GM23248 (cell line): Measurements from ENCODE around the gene PTPRU. TPM values are rescaled to one million over a fixed set of nuclear protein-coding genes. Genes with fewer than 3 reads are reported as not detected.

Source experiments
- DNase-seq: peaks from one replicate; pipeline ENCODE4 v3.0.0-alpha.2; 2015
- H2AFZ ChIP-seq: fragments of 200-600 bp; sonication (generic); 2 replicates; pipeline ENCODE4 v1.6.1; 2016; ENCODE audit warnings: antibody characterized with exemption
- H3F3A ChIP-seq: fragments of 200-600 bp; sonication (generic); 2 replicates; pipeline ENCODE4 v1.6.1; 2016; ENCODE audit warnings: mild to moderate bottlenecking, antibody characterized with exemption, mixed run types; ENCODE audit not compliant: insufficient read depth
- H3K27ac ChIP-seq: fragments of 200-600 bp; sonication (generic); 2 replicates; pipeline ENCODE4 v1.5.1; 2016; ENCODE audit warnings: mild to moderate bottlenecking
- H3K27me3 ChIP-seq: fragments of 200-600 bp; sonication (generic); replicated peaks from 2 replicates; pipeline ENCODE4 v1.6.1; 2016; ENCODE audit warnings: mild to moderate bottlenecking; ENCODE audit not compliant: insufficient read depth
- H3K36me3 ChIP-seq: fragments of 200-600 bp; sonication (generic); 2 replicates; pipeline ENCODE4 v1.6.1; 2016; ENCODE audit warnings: low read depth, mild to moderate bottlenecking
- H3K4me1 ChIP-seq: fragments of 200-600 bp; sonication (generic); 2 replicates; pipeline ENCODE4 v1.6.1; 2016; ENCODE audit warnings: mild to moderate bottlenecking; ENCODE audit not compliant: insufficient read depth
- H3K4me2 ChIP-seq: fragments of 200-600 bp; sonication (generic); one replicate; pipeline ENCODE4 v1.6.1; 2016; ENCODE audit warnings: mild to moderate bottlenecking; ENCODE audit not compliant: unreplicated experiment
- H3K4me3 ChIP-seq: fragments of 200-600 bp; sonication (generic); 2 replicates; pipeline ENCODE4 v1.5.1; 2016; ENCODE audit warnings: mild to moderate bottlenecking
- H3K79me2 ChIP-seq: fragments of 200-600 bp; sonication (generic); 2 replicates; pipeline ENCODE4 v1.6.1; 2016; ENCODE audit warnings: mild to moderate bottlenecking; ENCODE audit not compliant: insufficient read depth
- H3K9ac ChIP-seq: fragments of 200-600 bp; sonication (generic); 2 replicates; pipeline ENCODE4 v1.6.1; 2016; ENCODE audit warnings: mild to moderate bottlenecking
- H3K9me2 ChIP-seq: fragments of 200-600 bp; sonication (generic); 2 replicates; pipeline ENCODE4 v1.6.1; 2016; ENCODE audit warnings: mixed run types, mild to moderate bottlenecking, moderate library complexity; ENCODE audit not compliant: insufficient read depth
- H3K9me3 ChIP-seq: fragments of 200-600 bp; sonication (generic); one replicate; pipeline ENCODE4 v1.6.1; 2017; ENCODE audit warnings: low read depth
- H4K20me1 ChIP-seq: fragments of 200-600 bp; sonication (generic); 2 replicates; pipeline ENCODE4 v1.6.0; 2016; ENCODE audit not compliant: insufficient read depth
- EZH2 ChIP-seq: fragments of 200-600 bp; sonication (generic); IDR thresholded peaks from 2 replicates; pipeline ENCODE4 v1.6.1; 2018; ENCODE audit warnings: antibody characterized with exemption, mild to moderate bottlenecking; ENCODE audit not compliant: insufficient read depth, poor library complexity, severe bottlenecking
- EZH2phosphoT487 ChIP-seq: fragments of 200-600 bp; sonication (generic); IDR thresholded peaks from 2 replicates; pipeline ENCODE4 v1.6.1; 2018; ENCODE audit warnings: antibody characterized with exemption, moderate library complexity, mild to moderate bottlenecking, low read depth; ENCODE audit not compliant: insufficient read depth
- WGBS, 2 experiments: methylation state at CpG; one replicate each; pipeline ENCODE4 v1.1.6; 2015 to 2017; ENCODE audit warnings: low lambda C conversion rate in 2 of 2, low coverage in 1 of 2; ENCODE audit errors: missing lambda C conversion rate in 2 of 2; 5-methylcytosine and 5-hydroxymethylcytosine counted together
- in situ Hi-C: fragments of 300-500 bp; cut with MboI; formaldehyde crosslinking; loops from 2 replicates; pipeline ENCODE4 v1.15.0; 2020
- polyA plus RNA-seq: library from polyadenylated mRNA; unstranded; fragments of >200 nt; fragmentation: Nextera tagmentation; extraction: Ambion mirVana; gene quantifications from 2 replicates; pipeline ENCODE4 v1.2.1, GENCODE V29; 2016
- total RNA-seq: library from RNA; depleted of rRNA; stranded (reverse); fragments of >200 nt; shearing (Covaris generic); gene quantifications from 2 replicates; pipeline ENCODE4 v1.2.3, GENCODE V29; 2014

Gene PTPRU
- total and polyA plus RNA-seq, 2 experiments from 2014 or later, result 6.2 to 16.8 TPM

- Histone ChIP-seq H3K9ac (no peak overlapping the region), H3K27me3 (no peaks in the 10 kb centered on the region), H3K4me3 (no peak overlapping the region), H3K4me1 (no peaks in the 10 kb centered on the region), H4K20me1 (no peaks in the 10 kb centered on the region), H2AFZ (no peak overlapping the region), H3K9me2 (no peaks in the 10 kb centered on the region), H3K9me3 (no peaks in the 10 kb centered on the region), H3K36me3 (no peaks in the 10 kb centered on the region), H3F3A (no peaks in the 10 kb centered on the region), H3K79me2 (no peaks in the 10 kb centered on the region), H3K4me2 (no peak overlapping the region), H3K27ac (no peak overlapping the region)
- WGBS, 2 experiments, result 80% methylated on average over 6 of the region's 6 CpGs
- in situ Hi-C loops, result loop anchor here (10.0 to 25.0 kb wide), 3 partner anchors 442 to 1467 kb away; partner anchors contain the start of gene MATN1
- DNase-seq, result no peak
- TF ChIP-seq EZH2phosphoT487 (no peak), EZH2 (no peak)
Measured at GRCh38 chr1:29245261-29245660, 8.9 kb downstream of the PTPRU start.

DNA sequence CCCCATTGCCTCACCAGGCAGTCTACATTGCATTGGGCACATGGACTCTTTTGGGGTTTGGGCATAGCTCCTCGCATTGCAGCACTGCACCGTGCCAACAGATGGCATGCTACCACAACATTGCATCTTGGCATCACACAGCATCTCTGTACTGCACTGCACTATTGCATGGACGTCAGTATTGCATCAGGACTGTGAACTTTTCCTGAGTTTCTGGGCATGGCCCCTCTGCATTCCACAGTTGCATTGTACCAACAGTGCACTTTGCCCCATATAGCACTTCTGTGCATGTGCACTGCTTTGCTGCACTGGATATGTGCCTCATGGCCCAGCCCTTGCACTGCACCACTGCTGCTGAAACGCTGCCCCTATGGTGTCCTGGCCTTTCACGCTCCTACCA, 9.6 kb downstream of the PTPRU start:
- H3K9me3 ChIP-seq, result no peaks in the 10 kb centered on the region
- no peak for TF ChIP-seq EZH2
- TF ChIP-seq EZH2phosphoT487, result no peak
- no peaks in the 10 kb centered on the region for H4K20me1 ChIP-seq
- no peak overlapping the region for H3K4me3 ChIP-seq
- peak; percentile 39 for DNase-seq
- no peaks in the 10 kb centered on the region for H3K9me2 ChIP-seq
- H2AFZ ChIP-seq, result no peak overlapping the region
- H3K36me3 ChIP-seq, result no peaks in the 10 kb centered on the region
- H3F3A ChIP-seq, result no peaks in the 10 kb centered on the region
- H3K27me3 ChIP-seq, result no peaks in the 10 kb centered on the region
- WGBS, 2 experiments, result 74 to 75% methylated on average over 5 of the region's 5 CpGs
- H3K27ac ChIP-seq, result no peak overlapping the region
- no peak overlapping the region for H3K4me2 ChIP-seq
- in situ Hi-C loops, result loop anchor here (10.0 to 25.0 kb wide), 3 partner anchors 441 to 1466 kb away; partner anchors contain the start of gene MATN1
- H3K79me2 ChIP-seq, result no peaks in the 10 kb centered on the region
- no peak overlapping the region for H3K9ac ChIP-seq
- H3K4me1 ChIP-seq, result no peaks in the 10 kb centered on the region

DNA sequence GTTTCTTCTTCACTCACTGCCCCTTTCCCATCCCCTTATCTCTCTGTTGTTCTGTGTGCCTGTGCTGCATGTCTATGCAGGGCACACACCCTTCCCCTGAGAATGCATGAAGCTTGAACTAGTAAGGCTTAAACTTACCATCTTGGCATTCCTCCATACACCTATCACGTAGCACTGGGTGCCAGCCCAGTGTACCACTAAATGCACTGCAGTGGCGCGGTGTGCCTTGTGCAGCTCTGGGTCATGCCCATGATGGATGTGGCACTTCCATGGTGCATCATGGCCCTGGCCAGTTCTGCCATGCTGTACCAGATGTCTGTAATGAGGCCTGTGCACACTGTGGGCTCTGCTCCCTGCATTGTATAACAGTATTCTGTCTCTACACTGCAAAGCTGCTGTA, 10.7 kb downstream of the PTPRU start:
- H2AFZ ChIP-seq, result no peak overlapping the region
- no peaks in the 10 kb centered on the region for H3K79me2 ChIP-seq
- no peaks in the 10 kb centered on the region for H4K20me1 ChIP-seq
- H3K9me3 ChIP-seq, result no peaks in the 10 kb centered on the region
- TF ChIP-seq EZH2phosphoT487, result no peak
- TF ChIP-seq EZH2, result no peak
- H3K4me1 ChIP-seq, result no peaks in the 10 kb centered on the region
- DNase-seq, result no peak
- no peaks in the 10 kb centered on the region for H3K36me3 ChIP-seq
- H3K9ac ChIP-seq, result no peak overlapping the region
- H3K27me3 ChIP-seq, result no peaks in the 10 kb centered on the region
- H3K4me2 ChIP-seq, result no peak overlapping the region
- no peak overlapping the region for H3K4me3 ChIP-seq
- no peaks in the 10 kb centered on the region for H3K9me2 ChIP-seq
- no peaks in the 10 kb centered on the region for H3F3A ChIP-seq
- 92 to 95% methylated on average over 3 of the region's 3 CpGs for WGBS, 2 experiments
- in situ Hi-C loops, result loop anchor here (10.0 to 25.0 kb wide), 3 partner anchors 440 to 1465 kb away; partner anchors contain the start of gene MATN1
- no peak overlapping the region for H3K27ac ChIP-seq

GRCh38 chr1:29247571-29248273, 11.4 kb downstream of the PTPRU start:
- H3K9me3 ChIP-seq, result no peaks in the 10 kb centered on the region
- WGBS, 2 experiments, result 81 to 87% methylated on average over 8 of the region's 8 CpGs
- no peaks in the 10 kb centered on the region for H4K20me1 ChIP-seq
- no peak for DNase-seq
- no peaks in the 10 kb centered on the region for H3K27me3 ChIP-seq
- no peak overlapping the region for H2AFZ ChIP-seq
- H3K9me2 ChIP-seq, result no peaks in the 10 kb centered on the region
- no peaks in the 10 kb centered on the region for H3K36me3 ChIP-seq
- H3K27ac ChIP-seq, result no peak overlapping the region
- no peaks in the 10 kb centered on the region for H3K79me2 ChIP-seq
- no peaks in the 10 kb centered on the region for H3F3A ChIP-seq
- TF ChIP-seq EZH2phosphoT487 (no peak), EZH2 (no peak)
- no peaks in the 10 kb centered on the region for H3K4me1 ChIP-seq
- H3K4me3 ChIP-seq, result no peak overlapping the region
- H3K9ac ChIP-seq, result no peak overlapping the region
- in situ Hi-C loops, result loop anchor here (10.0 to 25.0 kb wide), 3 partner anchors 440 to 1465 kb away; partner anchors contain the start of gene MATN1
- H3K4me2 ChIP-seq, result no peak overlapping the region
